ENCODE data around the gene SHOC2.

The SHOC2 gene

GRCh38 chr10:111018021-111018420, 98.6 kb downstream of the SHOC2 start:
- no peak overlapping the region for H3K4me3 ChIP-seq (replicated peaks; ENCODE audit: low read depth, low read length)
- TF ChIP-seq CTCF (IDR thresholded peaks at IDR 0.05; ENCODE audit: low read length, missing control alignments) = no peak
- DNase-seq (ENCODE audit: low read depth) = no peak

GRCh38 chr10:111023060-111023459, 103.7 kb downstream of the SHOC2 start:
- no peak for DNase-seq (ENCODE audit: low read depth)
- H3K4me3 ChIP-seq (replicated peaks; ENCODE audit: low read depth, low read length) = no peak overlapping the region
- no peak for TF ChIP-seq CTCF (IDR thresholded peaks at IDR 0.05; ENCODE audit: low read length, missing control alignments)

GRCh38 chr10:111030042-111030750, 110.8 kb downstream of the SHOC2 start:
- TF ChIP-seq CTCF (IDR thresholded peaks at IDR 0.05; ENCODE audit: low read length, missing control alignments) = no peak
- H3K4me3 ChIP-seq (replicated peaks; ENCODE audit: low read depth, low read length) = no peak overlapping the region
- DNase-seq (ENCODE audit: low read depth) = no peak

- DNase-seq (ENCODE audit: low read depth) = peak; percentile 43
- TF ChIP-seq CTCF (IDR thresholded peaks at IDR 0.05; ENCODE audit: low read length, missing control alignments) = no peak
- no peak overlapping the region for H3K4me3 ChIP-seq (replicated peaks; ENCODE audit: low read depth, low read length)
Measured at GRCh38 chr10:111034598-111035310, 115.3 kb downstream of the SHOC2 start.

- TF ChIP-seq CTCF (IDR thresholded peaks at IDR 0.05; ENCODE audit: low read length, missing control alignments) = no peak
- no peak overlapping the region for H3K4me3 ChIP-seq (replicated peaks; ENCODE audit: low read depth, low read length)
- peak; percentile 7 for DNase-seq (ENCODE audit: low read depth)
Measured at GRCh38 chr10:111035542-111035941, 116.1 kb downstream of the SHOC2 start.

- TF ChIP-seq CTCF (IDR thresholded peaks at IDR 0.05; ENCODE audit: low read length, missing control alignments) = peak; percentile 41
- no peak overlapping the region for H3K4me3 ChIP-seq (replicated peaks; ENCODE audit: low read depth, low read length)
- DNase-seq (ENCODE audit: low read depth) = peak; percentile 20
Measured at GRCh38 chr10:111037858-111038257, 118.5 kb downstream of the SHOC2 start.
